RWPE1 (cell line): ENCODE measurements around the gene GOLIM4.

Experiments used
- CTCF ChIA-PET: fragments of 350-600 bp; sonication (Branson Sonifier 250); formaldehyde crosslinking; extraction: SDS; loops from one replicate; lab custom pipeline; 2021; lab: Yijun Ruan, JAX
- POLR2A ChIA-PET: fragments of 400-600 bp; formaldehyde crosslinking; extraction: SDS; loops from one replicate; lab custom pipeline; 2020; ENCODE audit warnings: antibody characterized with exemption; ENCODE audit not compliant: low non-redundant PET; lab: Yijun Ruan, JAX
- DNase-seq: peaks from one replicate; pipeline ENCODE4 v3.0.0; 2012; ENCODE audit warnings: low spot score
- H3K27ac ChIP-seq: fragments of 450-650 bp; 2 replicates; pipeline ENCODE4 v1.5.1; 2017
- TF ChIP-seq, protein P1 (sequence below): fragments of 450-650 bp; conservative IDR thresholded peaks from 2 replicates; pipeline ENCODE4 v1.5.1; 2017; ENCODE audit warnings: low read depth, mild to moderate bottlenecking

GOLIM4 gene

GRCh38 chr3:167989066-167989465, 106.7 kb downstream of the GOLIM4 start:
- no peak for DNase-seq
- POLR2A ChIA-PET: no interaction called here
- CTCF ChIA-PET: interaction anchor here (0.6 kb wide), 1 partner anchor 76 kb away, joined by 7 read pairs; no protein-coding TSS in a partner anchor
- TF ChIP-seq, protein P1, sequence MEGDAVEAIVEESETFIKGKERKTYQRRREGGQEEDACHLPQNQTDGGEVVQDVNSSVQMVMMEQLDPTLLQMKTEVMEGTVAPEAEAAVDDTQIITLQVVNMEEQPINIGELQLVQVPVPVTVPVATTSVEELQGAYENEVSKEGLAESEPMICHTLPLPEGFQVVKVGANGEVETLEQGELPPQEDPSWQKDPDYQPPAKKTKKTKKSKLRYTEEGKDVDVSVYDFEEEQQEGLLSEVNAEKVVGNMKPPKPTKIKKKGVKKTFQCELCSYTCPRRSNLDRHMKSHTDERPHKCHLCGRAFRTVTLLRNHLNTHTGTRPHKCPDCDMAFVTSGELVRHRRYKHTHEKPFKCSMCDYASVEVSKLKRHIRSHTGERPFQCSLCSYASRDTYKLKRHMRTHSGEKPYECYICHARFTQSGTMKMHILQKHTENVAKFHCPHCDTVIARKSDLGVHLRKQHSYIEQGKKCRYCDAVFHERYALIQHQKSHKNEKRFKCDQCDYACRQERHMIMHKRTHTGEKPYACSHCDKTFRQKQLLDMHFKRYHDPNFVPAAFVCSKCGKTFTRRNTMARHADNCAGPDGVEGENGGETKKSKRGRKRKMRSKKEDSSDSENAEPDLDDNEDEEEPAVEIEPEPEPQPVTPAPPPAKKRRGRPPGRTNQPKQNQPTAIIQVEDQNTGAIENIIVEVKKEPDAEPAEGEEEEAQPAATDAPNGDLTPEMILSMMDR: no peak
- H3K27ac ChIP-seq: no peak overlapping the region

GRCh38 chr3:167983583-167983982, 112.1 kb downstream of the GOLIM4 start:
- TF ChIP-seq, protein P1: no peak
- H3K27ac ChIP-seq: no peak overlapping the region
- ChIA-PET CTCF (no interaction called here), POLR2A (no interaction called here)
- DNase-seq: no peak

DNA sequence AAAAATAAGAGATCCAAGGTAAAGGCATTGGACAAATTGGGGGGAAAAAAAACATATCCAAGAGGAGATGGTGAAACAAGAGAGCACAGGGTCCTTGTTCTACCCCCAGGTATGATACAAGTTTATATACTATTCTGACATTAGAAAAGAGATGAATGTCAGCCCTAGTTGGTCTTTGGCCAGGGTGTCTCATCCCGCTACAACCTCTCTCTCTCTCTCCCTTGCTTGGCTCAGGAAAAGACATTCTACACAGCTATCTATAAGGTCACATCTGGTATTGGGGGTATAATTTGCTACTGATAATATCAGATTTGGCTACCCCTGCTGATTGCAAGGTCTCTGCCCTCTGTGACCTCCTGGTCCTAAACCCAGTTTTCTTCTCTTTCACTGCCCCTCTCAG, 117.2 kb downstream of the GOLIM4 start:
- POLR2A ChIA-PET: no interaction called here

GRCh38 chr3:167978071-167978470, 117.7 kb downstream of the GOLIM4 start:
- TF ChIP-seq, protein P1: no peak
- H3K27ac ChIP-seq: no peak overlapping the region
- no peak for DNase-seq
- CTCF ChIA-PET: interaction anchor here (0.6 kb wide), 1 partner anchor 960 kb away, joined by 3 read pairs; no protein-coding TSS in a partner anchor
- POLR2A ChIA-PET: no interaction called here

More for the DNA sequence above, 117.2 kb downstream of the GOLIM4 start:
- H3K27ac ChIP-seq: no peak overlapping the region
- no peak for DNase-seq
- TF ChIP-seq, protein P1: no peak
- CTCF ChIA-PET: interaction anchor here (0.6 kb wide), 1 partner anchor 959 kb away, joined by 3 read pairs; no protein-coding TSS in a partner anchor

- TF ChIP-seq, protein P1: no peak
- H3K27ac ChIP-seq: no peak overlapping the region
- CTCF ChIA-PET: interaction anchor here (0.7 kb wide), 1 partner anchor 182 kb away, joined by 3 read pairs; no protein-coding TSS in a partner anchor
- POLR2A ChIA-PET: no interaction called here
- DNase-seq: no peak
Observed at GRCh38 chr3:167976516-167977361, 119.0 kb downstream of the GOLIM4 start.

DNA sequence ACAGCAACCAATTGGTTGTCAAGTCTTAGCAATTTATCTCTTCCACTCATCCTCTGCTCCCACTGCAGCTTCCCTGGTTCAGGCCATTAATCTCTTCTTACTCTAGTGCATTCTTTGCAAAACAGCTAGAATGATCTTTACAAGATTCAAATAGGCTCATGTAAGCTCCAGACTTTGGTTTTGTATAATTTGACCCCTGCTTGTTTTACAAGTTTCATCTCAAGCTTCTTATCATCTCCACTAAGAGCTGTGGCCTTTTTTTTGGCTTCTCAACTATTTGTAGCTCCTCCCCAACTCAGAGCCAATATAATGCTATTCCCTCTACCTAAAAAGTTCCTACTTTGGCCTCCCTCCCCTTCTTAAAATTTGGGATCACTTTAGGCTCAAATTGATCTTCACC, 121.8 kb downstream of the GOLIM4 start:
- POLR2A ChIA-PET: no interaction called here
- no peak overlapping the region for H3K27ac ChIP-seq
- TF ChIP-seq, protein P1: no peak
- CTCF ChIA-PET: no interaction called here
- no peak for DNase-seq
